BLaER1 treated with 17β-estradiol and CSF1 and Interleukin-3, amounts not matched to agents 10 nM and 100 nM (cell line): ENCODE results near the gene TADA3.
A peak's percentile ranks its signal among the peaks of the same experiment; 100 is the strongest.

Experiments used
- H3K27ac ChIP-seq, 11 experiments: shearing (Covaris generic); formaldehyde crosslinking; 2 replicates each; pipeline ENCODE4 v1.8.1; 2022
- H3K27me3 ChIP-seq, 11 experiments: shearing (Covaris generic); formaldehyde crosslinking; 2 replicates each; pipeline ENCODE4 v1.8.1; 2022
- H3K36me3 ChIP-seq, 11 experiments: shearing (Covaris generic); formaldehyde crosslinking; 2 replicates each; pipeline ENCODE4 v1.8.1; 2022
- H3K4me1 ChIP-seq, 10 experiments: shearing (Covaris generic); formaldehyde crosslinking; 2 replicates each; pipeline ENCODE4 v1.8.1; 2022
- H3K4me2 ChIP-seq, 11 experiments: shearing (Covaris generic); formaldehyde crosslinking; 2 replicates each; pipeline ENCODE4 v1.8.1; 2022
- H3K4me3 ChIP-seq, 10 experiments: shearing (Covaris generic); formaldehyde crosslinking; 2 replicates each; pipeline ENCODE4 v1.8.1; 2022
- H3K9ac ChIP-seq, 11 experiments: shearing (Covaris generic); formaldehyde crosslinking; 2 replicates each; pipeline ENCODE4 v1.8.1; 2022
- H3K9me3 ChIP-seq, 11 experiments: shearing (Covaris generic); formaldehyde crosslinking; replicated peaks in 1 of 11; 2 replicates each; pipeline ENCODE4 v1.8.1; 2022
- H4K20me1 ChIP-seq, 11 experiments: shearing (Covaris generic); formaldehyde crosslinking; 2 replicates each; pipeline ENCODE4 v1.8.1; 2022
- Cebpa-rat ChIP-seq, 11 experiments: shearing (Covaris generic); IDR thresholded peaks; 2 replicates each; pipeline ENCODE4 v1.8.1; 2022

TADA3 gene

GRCh38 chr3:9828801-9829755 is 36.8 kb upstream of the TADA3 start:
- Histone ChIP-seq H4K20me1 (peaks cover 0 to 20% (median 0%) of the 10 kb centered on the region in 11 experiments; a peak in 3 of 22 replicates), H3K9me3 (no peaks in the 10 kb centered on the region), H3K27ac (no peak overlapping the region), H3K9ac (0 out of 22 replicates have a peak overlapping the region, but pooled peaks of 1 of the 11 experiments have one; percentile 4), H3K4me2 (no peak overlapping the region), H3K4me3 (no peak overlapping the region), H3K36me3 (peaks cover 24 to 78% (median 46%) of the 10 kb centered on the region in 11 experiments), H3K27me3 (no peaks in the 10 kb centered on the region), H3K4me1 (peaks cover 0 to 9% (median 2%) of the 10 kb centered on the region in 10 experiments; a peak in 1 of 20 replicates)
- TF ChIP-seq Cebpa-rat (IDR thresholded peaks at IDR 0.05): no peak

GRCh38 chr3:9826815-9827573 is 34.7 kb upstream of the TADA3 start:
- no peak for TF ChIP-seq Cebpa-rat (IDR thresholded peaks at IDR 0.05)
- no peaks in the 10 kb centered on the region for H3K27me3 ChIP-seq
- no peaks in the 10 kb centered on the region for H3K9me3 ChIP-seq
- H3K4me1 ChIP-seq: peaks cover 0 to 9% (median 2%) of the 10 kb centered on the region in 10 experiments; a peak in 1 of 20 replicates
- H3K27ac ChIP-seq: no peak overlapping the region
- H3K36me3 ChIP-seq: peaks cover 10 to 57% (median 31%) of the 10 kb centered on the region in 11 experiments; a peak in 20 of 22 replicates
- H3K4me3 ChIP-seq: no peak overlapping the region
- no peak overlapping the region for H3K4me2 ChIP-seq
- peaks cover 0 to 9% (median 0%) of the 10 kb centered on the region in 11 experiments; a peak in 2 of 22 replicates for H4K20me1 ChIP-seq
- no peak overlapping the region for H3K9ac ChIP-seq

GRCh38 chr3:9825451-9826040 is 33.3 kb upstream of the TADA3 start:
- Histone ChIP-seq H3K27ac (no peak overlapping the region), H3K4me3 (no peak overlapping the region), H3K4me1 (peaks cover 0 to 9% (median 2%) of the 10 kb centered on the region in 10 experiments; a peak in 1 of 20 replicates), H4K20me1 (peaks cover 0 to 9% (median 0%) of the 10 kb centered on the region in 11 experiments; a peak in 2 of 22 replicates), H3K4me2 (no peak overlapping the region), H3K9ac (no peak overlapping the region), H3K9me3 (no peaks in the 10 kb centered on the region), H3K27me3 (no peaks in the 10 kb centered on the region), H3K36me3 (peaks cover 10 to 42% (median 22%) of the 10 kb centered on the region in 11 experiments; a peak in 20 of 22 replicates)
- TF ChIP-seq Cebpa-rat (IDR thresholded peaks at IDR 0.05): no peak

GRCh38 chr3:9820946-9821345 is 28.7 kb upstream of the TADA3 start:
- no peak for TF ChIP-seq Cebpa-rat (IDR thresholded peaks at IDR 0.05)
- no peak overlapping the region for H3K27ac ChIP-seq
- H3K36me3 ChIP-seq: peaks cover 0 to 22% (median 0%) of the 10 kb centered on the region in 11 experiments; a peak in 6 of 22 replicates
- no peak overlapping the region for H3K4me2 ChIP-seq
- H3K9me3 ChIP-seq: no peaks in the 10 kb centered on the region
- H3K4me3 ChIP-seq: no peak overlapping the region
- H3K9ac ChIP-seq: no peak overlapping the region
- no peaks in the 10 kb centered on the region for H3K4me1 ChIP-seq
- H4K20me1 ChIP-seq: no peaks in the 10 kb centered on the region
- no peaks in the 10 kb centered on the region for H3K27me3 ChIP-seq

- Histone ChIP-seq H3K9me3 (no peaks in the 10 kb centered on the region), H3K27me3 (no peaks in the 10 kb centered on the region), H3K4me2 (no peak overlapping the region), H3K9ac (no peak overlapping the region), H3K4me3 (no peak overlapping the region), H4K20me1 (no peaks in the 10 kb centered on the region), H3K36me3 (peaks cover 0 to 24% (median 0%) of the 10 kb centered on the region in 11 experiments; a peak in 6 of 22 replicates), H3K27ac (no peak overlapping the region), H3K4me1 (no peaks in the 10 kb centered on the region)
- TF ChIP-seq Cebpa-rat (IDR thresholded peaks at IDR 0.05): no peak
Observed at GRCh38 chr3:9820543-9820942, 28.3 kb upstream of the TADA3 start.

- Histone ChIP-seq H3K4me1 (no peaks in the 10 kb centered on the region), H3K36me3 (peaks cover 0 to 33% (median 4%) of the 10 kb centered on the region in 11 experiments; a peak in 12 of 22 replicates), H3K4me3 (no peak overlapping the region), H3K27ac (no peak overlapping the region), H4K20me1 (no peaks in the 10 kb centered on the region), H3K4me2 (no peak overlapping the region), H3K27me3 (no peaks in the 10 kb centered on the region), H3K9me3 (no peaks in the 10 kb centered on the region), H3K9ac (no peak overlapping the region)
- no peak for TF ChIP-seq Cebpa-rat (IDR thresholded peaks at IDR 0.05)
Observed at GRCh38 chr3:9818666-9819335, 26.5 kb upstream of the TADA3 start.

GRCh38 chr3:9817436-9817835 is 25.2 kb upstream of the TADA3 start:
- no peak overlapping the region for H3K27ac ChIP-seq
- H3K4me2 ChIP-seq: no peak overlapping the region
- H3K4me3 ChIP-seq: no peak overlapping the region
- no peaks in the 10 kb centered on the region for H3K9me3 ChIP-seq
- TF ChIP-seq Cebpa-rat (IDR thresholded peaks at IDR 0.05): no peak
- no peaks in the 10 kb centered on the region for H3K27me3 ChIP-seq
- H4K20me1 ChIP-seq: no peaks in the 10 kb centered on the region
- no peaks in the 10 kb centered on the region for H3K4me1 ChIP-seq
- peaks cover 0 to 47% (median 17%) of the 10 kb centered on the region in 11 experiments; a peak in 17 of 22 replicates for H3K36me3 ChIP-seq
- H3K9ac ChIP-seq: no peak overlapping the region

GRCh38 chr3:9815986-9816385 is 23.7 kb upstream of the TADA3 start:
- no peak overlapping the region for H3K27ac ChIP-seq
- peaks cover under 1 to 4% (median 1%) of the 10 kb centered on the region in 10 experiments; a peak in 14 of 20 replicates for H3K4me1 ChIP-seq
- H3K9me3 ChIP-seq: no peaks in the 10 kb centered on the region
- TF ChIP-seq Cebpa-rat (IDR thresholded peaks at IDR 0.05): no peak
- H3K9ac ChIP-seq: no peak overlapping the region
- no peaks in the 10 kb centered on the region for H3K27me3 ChIP-seq
- H3K4me3 ChIP-seq: no peak overlapping the region
- no peaks in the 10 kb centered on the region for H4K20me1 ChIP-seq
- no peak overlapping the region for H3K4me2 ChIP-seq
- peaks cover 0 to 56% (median 17%) of the 10 kb centered on the region in 11 experiments; a peak in 17 of 22 replicates for H3K36me3 ChIP-seq
